Brain microvascular endothelial cell (primary cell): ENCODE results near the gene GDNF.

Source experiments
- DNase-seq: peaks from one replicate; pipeline ENCODE4 v3.0.0-alpha.2; 2020
- H3K27ac ChIP-seq: fragments of 250-450 bp; sonication (Bioruptor Pico); 2 replicates; pipeline ENCODE4 v1.5.1; 2020; ENCODE audit warnings: mild to moderate bottlenecking, moderate library complexity
- H3K27me3 ChIP-seq: fragments of 250-450 bp; sonication (Bioruptor Pico); replicated peaks from 2 replicates; pipeline ENCODE4 v1.5.1; 2020; ENCODE audit warnings: mild to moderate bottlenecking
- H3K36me3 ChIP-seq: fragments of 250-450 bp; sonication (Bioruptor Pico); replicated peaks from 2 replicates; pipeline ENCODE4 v1.5.1; 2020; ENCODE audit warnings: mild to moderate bottlenecking
- H3K4me3 ChIP-seq: 2 replicates; pipeline ENCODE4 v1.5.1; 2011; ENCODE audit warnings: low read depth, mild to moderate bottlenecking, control low read depth, low read length, moderate library complexity
- CTCF ChIP-seq: IDR thresholded peaks from 2 replicates; pipeline ENCODE4 v1.5.1; 2011; ENCODE audit warnings: low read depth, mild to moderate bottlenecking, moderate library complexity, low read length, control low read depth, inconsistent platforms; ENCODE audit errors: missing control alignments
- in situ Hi-C: cut with HindIII; loops from 2 replicates; pipeline ENCODE4 v1.10.0; 2017; ENCODE audit warnings: low sequenced_read_pairs, low pct_ligation_motif_present

Gene GDNF, protein sequence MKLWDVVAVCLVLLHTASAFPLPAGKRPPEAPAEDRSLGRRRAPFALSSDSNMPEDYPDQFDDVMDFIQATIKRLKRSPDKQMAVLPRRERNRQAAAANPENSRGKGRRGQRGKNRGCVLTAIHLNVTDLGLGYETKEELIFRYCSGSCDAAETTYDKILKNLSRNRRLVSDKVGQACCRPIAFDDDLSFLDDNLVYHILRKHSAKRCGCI

GRCh38 chr5:37839407-37840052 is at the start of gene GDNF:
GDNF (minus strand) TSS chr5:37840041; CDS start chr5:37834796, 5,245 bp downstream.
- peak; percentile 53 for DNase-seq
- no peak for TF ChIP-seq CTCF
- H3K27me3 ChIP-seq = peaks cover 18% of the 10 kb centered on the region
- no peaks in the 10 kb centered on the region for H3K36me3 ChIP-seq
- H3K4me3 ChIP-seq = peak within 1 kb of the TSS; percentile 69
- in situ Hi-C loops = loop anchor here (25.0 kb wide), 1 partner anchor 348 kb away; no protein-coding TSS in a partner anchor
- no peak within 1 kb of the TSS for H3K27ac ChIP-seq

DNA sequence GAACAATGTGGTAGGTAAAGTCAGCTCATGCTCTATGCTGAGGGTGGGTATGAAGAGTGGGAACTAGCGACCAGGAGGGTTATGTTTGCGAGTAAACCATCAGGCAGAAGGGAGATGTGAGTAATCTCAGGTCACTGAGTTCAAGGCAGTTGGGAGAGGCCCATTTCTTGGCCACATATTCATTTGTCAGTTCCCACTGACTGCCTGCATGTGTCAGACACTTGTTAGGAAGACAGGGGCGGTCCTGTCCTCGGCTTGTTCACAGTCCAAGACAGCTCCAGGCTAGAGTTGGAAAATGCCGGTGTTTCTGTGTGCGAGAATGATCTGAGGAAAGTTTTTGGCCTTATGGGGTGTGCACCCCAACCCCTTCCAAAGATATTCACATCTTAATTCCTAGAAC is 48.6 kb upstream of the GDNF start:
- in situ Hi-C loops = no loop called here
- Histone ChIP-seq H3K27ac (no peak overlapping the region), H3K36me3 (no peaks in the 10 kb centered on the region), H3K4me3 (no peak overlapping the region), H3K27me3 (no peaks in the 10 kb centered on the region)
- no peak for TF ChIP-seq CTCF
- DNase-seq = no peak

DNA sequence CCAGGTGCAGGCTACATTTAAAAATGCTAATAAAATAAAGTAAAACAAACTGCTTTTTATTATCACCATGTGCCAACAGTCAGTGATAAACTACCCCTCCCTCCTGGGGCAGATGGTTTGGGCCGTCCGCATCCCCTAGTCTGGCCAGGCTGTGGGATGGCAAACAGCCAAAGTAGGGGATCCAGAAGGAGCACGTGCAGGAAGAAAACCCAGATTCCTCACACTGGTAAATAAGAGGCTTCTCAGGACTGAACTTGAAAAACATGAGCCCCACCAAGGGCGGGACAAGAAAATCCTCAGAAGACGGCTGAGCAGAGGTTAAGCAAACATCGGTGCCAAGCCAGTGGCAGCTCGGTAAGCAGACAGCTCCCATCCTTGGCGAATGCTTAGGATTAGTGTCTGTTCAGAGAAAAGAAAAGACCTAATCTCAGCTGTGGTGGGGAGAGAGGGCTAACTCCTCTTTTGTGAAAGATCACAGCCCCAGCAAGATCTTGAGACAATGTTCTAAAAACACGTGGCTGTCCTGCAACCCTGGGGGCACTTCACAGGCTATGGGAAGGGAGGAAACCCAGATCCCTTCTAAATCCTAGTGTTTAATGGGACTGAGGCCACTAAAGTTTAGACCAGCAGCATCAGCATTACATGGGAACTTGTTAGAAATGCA is 46.5 kb upstream of the GDNF start:
- Histone ChIP-seq H3K4me3 (no peak overlapping the region), H3K27me3 (no peaks in the 10 kb centered on the region), H3K27ac (no peak overlapping the region), H3K36me3 (no peaks in the 10 kb centered on the region)
- no peak for TF ChIP-seq CTCF
- no peak for DNase-seq
- in situ Hi-C loops = no loop called here

DNA sequence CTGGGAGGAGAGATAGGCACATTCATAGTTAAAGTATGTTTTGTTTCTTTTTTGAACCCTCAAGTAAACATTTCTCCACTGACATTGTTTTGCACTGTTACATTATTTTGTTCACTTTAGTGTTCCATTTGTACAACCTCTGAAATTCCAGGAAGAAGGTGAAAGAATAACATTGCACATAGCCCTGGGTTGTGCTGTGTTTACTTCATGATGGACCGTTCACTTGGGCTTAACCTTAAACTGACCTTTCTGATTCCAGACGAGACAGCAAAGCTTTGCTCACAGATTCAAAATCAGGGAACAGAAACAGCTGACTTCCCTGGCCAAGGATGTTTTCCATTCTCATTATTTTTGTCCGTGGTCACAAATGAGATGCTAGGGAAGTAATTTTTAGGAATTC is 42.8 kb upstream of the GDNF start:
- in situ Hi-C loops = no loop called here
- H3K4me3 ChIP-seq = no peak overlapping the region
- no peak for TF ChIP-seq CTCF
- H3K27me3 ChIP-seq = no peaks in the 10 kb centered on the region
- DNase-seq = peak; percentile 20
- H3K36me3 ChIP-seq = no peaks in the 10 kb centered on the region
- no peak overlapping the region for H3K27ac ChIP-seq

GRCh38 chr5:37881359-37881758 is 41.5 kb upstream of the GDNF start:
- Histone ChIP-seq H3K36me3 (no peaks in the 10 kb centered on the region), H3K4me3 (no peak overlapping the region), H3K27me3 (no peaks in the 10 kb centered on the region), H3K27ac (no peak overlapping the region)
- no peak for TF ChIP-seq CTCF
- DNase-seq = no peak
- in situ Hi-C loops = no loop called here
